Left forelimb (tissue), 1 donor: ENCODE data around the gene SLC7A14.

Source experiments
- DNase-seq: peaks from one replicate; pipeline ENCODE4 v3.0.0-alpha.2; 2018; ENCODE audit warnings: low spot score

Gene SLC7A14

GRCh38 chr3:170585937-170586310, at the start of gene SLC7A14:
Gene SLC7A14 (minus strand): TSS chr3:170586075. CDS start chr3:170526936, 59,139 bp downstream.
- no peak for DNase-seq

GRCh38 chr3:170635385-170635735, 49.5 kb upstream of the SLC7A14 start:
- DNase-seq = no peak

- DNase-seq = no peak
These were observed 48.9 kb upstream of the SLC7A14 start for GRCh38 chr3:170634663-170635384.

GRCh38 chr3:170633573-170633972, 47.7 kb upstream of the SLC7A14 start:
- DNase-seq = no peak

GRCh38 chr3:170632780-170633179, 46.9 kb upstream of the SLC7A14 start:
- DNase-seq = no peak

- no peak for DNase-seq
These were observed 46.0 kb upstream of the SLC7A14 start for GRCh38 chr3:170631755-170632488.

GRCh38 chr3:170623524-170623923, 37.6 kb upstream of the SLC7A14 start:
- no peak for DNase-seq

- DNase-seq = no peak
These were observed 36.7 kb upstream of the SLC7A14 start for GRCh38 chr3:170622369-170623159.

GRCh38 chr3:170621256-170621655, 35.4 kb upstream of the SLC7A14 start:
- no peak for DNase-seq

GRCh38 chr3:170614214-170614966, 28.5 kb upstream of the SLC7A14 start:
- DNase-seq = no peak

GRCh38 chr3:170611751-170612150, 25.9 kb upstream of the SLC7A14 start:
- no peak for DNase-seq

- no peak for DNase-seq
These were observed 24.5 kb upstream of the SLC7A14 start for GRCh38 chr3:170610321-170610884.

- DNase-seq = no peak
These were observed 22.6 kb upstream of the SLC7A14 start for GRCh38 chr3:170608475-170608874.

- DNase-seq = no peak
These were observed 20.8 kb upstream of the SLC7A14 start for GRCh38 chr3:170606675-170607074.

- DNase-seq = no peak
These were observed 19.6 kb upstream of the SLC7A14 start for GRCh38 chr3:170605490-170605889.

- no peak for DNase-seq
These were observed 18.1 kb upstream of the SLC7A14 start for GRCh38 chr3:170603770-170604510.

- DNase-seq = no peak
These were observed 16.7 kb upstream of the SLC7A14 start for GRCh38 chr3:170602556-170602955.

GRCh38 chr3:170600005-170600624, 14.2 kb upstream of the SLC7A14 start:
- DNase-seq = no peak

GRCh38 chr3:170599091-170599490, 13.2 kb upstream of the SLC7A14 start:
- DNase-seq = no peak

GRCh38 chr3:170598091-170598502, 12.2 kb upstream of the SLC7A14 start:
- no peak for DNase-seq

- DNase-seq = no peak
These were observed 8.7 kb upstream of the SLC7A14 start for GRCh38 chr3:170594528-170594927.
